ENCODE data around the gene JAM3.

Gene JAM3

DNA sequence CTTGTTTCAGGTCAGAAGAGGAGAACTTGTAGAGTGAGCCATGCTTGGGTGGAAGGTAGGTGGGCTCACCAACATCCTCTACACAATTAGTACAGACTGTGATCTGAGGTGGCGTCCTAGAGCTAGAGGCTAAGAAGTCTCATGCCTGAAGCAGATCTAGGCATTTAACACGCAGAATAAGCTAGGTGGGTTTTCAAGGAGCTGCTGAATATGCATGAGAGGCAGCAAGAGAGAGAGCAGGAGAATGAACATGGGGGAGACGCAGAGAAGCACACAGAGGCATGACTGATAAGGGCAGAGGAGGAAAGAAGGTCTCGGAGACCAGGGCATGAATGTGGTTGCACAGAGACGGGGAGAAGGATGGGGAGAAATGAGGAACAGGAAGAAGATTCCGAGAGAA, 36.8 kb upstream of the JAM3 start:
- Histone ChIP-seq H3K36me3 (ENCODE audit: insufficient read depth, low read length) (no peaks in the 10 kb centered on the region), H3K79me2 (ENCODE audit: insufficient read depth, low read length) (no peaks in the 10 kb centered on the region), H3K9me3 (ENCODE audit: insufficient read depth, low read length, severe bottlenecking) (no peaks in the 10 kb centered on the region), H3K4me1 (ENCODE audit: insufficient read depth, low read length) (peaks cover 35% of the 10 kb centered on the region), H3K27ac (ENCODE audit: low read length) (no peak overlapping the region), H2AFZ (ENCODE audit: low read depth, low read length) (no peak overlapping the region), H3K4me2 (ENCODE audit: insufficient read depth, low read length) (no peak overlapping the region), H3K4me3 (ENCODE audit: low read depth in 1 of 2, low read length in 2 of 2) (no peak overlapping the region), H3K27me3 (ENCODE audit: insufficient read depth, low read length, poor library complexity) (peaks cover 20% of the 10 kb centered on the region), H3K9ac (ENCODE audit: low read depth, low read length) (no peak overlapping the region), H4K20me1 (ENCODE audit: insufficient read depth, low read length) (no peaks in the 10 kb centered on the region; the same call in none of the 2 replicates)
- DNase-seq (no peak), ATAC-seq (ENCODE audit: insufficient read depth, low read depth) (no peak)
- no peak for TF ChIP-seq EZH2 (IDR thresholded peaks at IDR 0.05; ENCODE audit: borderline replicate concordance, low read depth, low read length, severe bottlenecking)
- TF ChIP-seq, protein P1, sequence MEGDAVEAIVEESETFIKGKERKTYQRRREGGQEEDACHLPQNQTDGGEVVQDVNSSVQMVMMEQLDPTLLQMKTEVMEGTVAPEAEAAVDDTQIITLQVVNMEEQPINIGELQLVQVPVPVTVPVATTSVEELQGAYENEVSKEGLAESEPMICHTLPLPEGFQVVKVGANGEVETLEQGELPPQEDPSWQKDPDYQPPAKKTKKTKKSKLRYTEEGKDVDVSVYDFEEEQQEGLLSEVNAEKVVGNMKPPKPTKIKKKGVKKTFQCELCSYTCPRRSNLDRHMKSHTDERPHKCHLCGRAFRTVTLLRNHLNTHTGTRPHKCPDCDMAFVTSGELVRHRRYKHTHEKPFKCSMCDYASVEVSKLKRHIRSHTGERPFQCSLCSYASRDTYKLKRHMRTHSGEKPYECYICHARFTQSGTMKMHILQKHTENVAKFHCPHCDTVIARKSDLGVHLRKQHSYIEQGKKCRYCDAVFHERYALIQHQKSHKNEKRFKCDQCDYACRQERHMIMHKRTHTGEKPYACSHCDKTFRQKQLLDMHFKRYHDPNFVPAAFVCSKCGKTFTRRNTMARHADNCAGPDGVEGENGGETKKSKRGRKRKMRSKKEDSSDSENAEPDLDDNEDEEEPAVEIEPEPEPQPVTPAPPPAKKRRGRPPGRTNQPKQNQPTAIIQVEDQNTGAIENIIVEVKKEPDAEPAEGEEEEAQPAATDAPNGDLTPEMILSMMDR (IDR thresholded peaks at IDR 0.05; ENCODE audit: borderline replicate concordance, extremely low read depth, low read length, poor library complexity, severe bottlenecking) = no peak

GRCh38 chr11:134032501-134033091, 36.3 kb upstream of the JAM3 start:
- ATAC-seq (ENCODE audit: insufficient read depth, low read depth) = no peak
- no peak overlapping the region for H2AFZ ChIP-seq (ENCODE audit: low read depth, low read length)
- H3K4me3 ChIP-seq (ENCODE audit: low read depth in 1 of 2, low read length in 2 of 2) = no peak overlapping the region

GRCh38 chr11:134033276-134033675, 35.6 kb upstream of the JAM3 start:
- Histone ChIP-seq H3K27ac (ENCODE audit: low read length) (peak overlapping the region; percentile 43; the same call in 1 of the 2 replicates), H3K4me1 (ENCODE audit: insufficient read depth, low read length) (peaks cover 46% of the 10 kb centered on the region), H3K4me2 (ENCODE audit: insufficient read depth, low read length) (peak overlapping the region; percentile 63), H3K9ac (ENCODE audit: low read depth, low read length) (peak overlapping the region; percentile 47; the same call in 1 of the 2 replicates), H3K9me3 (ENCODE audit: insufficient read depth, low read length, severe bottlenecking) (no peaks in the 10 kb centered on the region), H3K36me3 (ENCODE audit: insufficient read depth, low read length) (no peaks in the 10 kb centered on the region), H3K27me3 (ENCODE audit: insufficient read depth, low read length, poor library complexity) (peaks cover 12% of the 10 kb centered on the region), H3K79me2 (ENCODE audit: insufficient read depth, low read length) (no peaks in the 10 kb centered on the region), H4K20me1 (ENCODE audit: insufficient read depth, low read length) (no peaks in the 10 kb centered on the region; the same call in 1 of the 2 replicates), H2AFZ (ENCODE audit: low read depth, low read length) (peak overlapping the region; percentile 72), H3K4me3 (ENCODE audit: low read depth in 1 of 2, low read length in 2 of 2) (peak overlapping the region in 1 of 2 experiments; percentile 38; a peak in 2 of 4 replicates)
- DNase-seq (no peak), ATAC-seq (ENCODE audit: insufficient read depth, low read depth) (no peak)
- TF ChIP-seq, protein P1 (IDR thresholded peaks at IDR 0.05; ENCODE audit: borderline replicate concordance, extremely low read depth, low read length, poor library complexity, severe bottlenecking) = no peak
- no peak for TF ChIP-seq EZH2 (IDR thresholded peaks at IDR 0.05; ENCODE audit: borderline replicate concordance, low read depth, low read length, severe bottlenecking)

More at GRCh38 chr11:134032501-134033091, 36.3 kb upstream of the JAM3 start:
- H3K9me3 ChIP-seq (ENCODE audit: insufficient read depth, low read length, severe bottlenecking) = no peaks in the 10 kb centered on the region
- no peaks in the 10 kb centered on the region for H3K36me3 ChIP-seq (ENCODE audit: insufficient read depth, low read length)
- H3K4me1 ChIP-seq (ENCODE audit: insufficient read depth, low read length) = peaks cover 41% of the 10 kb centered on the region
- peaks cover 18% of the 10 kb centered on the region for H3K27me3 ChIP-seq (ENCODE audit: insufficient read depth, low read length, poor library complexity)
- no peak overlapping the region for H3K4me2 ChIP-seq (ENCODE audit: insufficient read depth, low read length)
- no peak overlapping the region for H3K9ac ChIP-seq (ENCODE audit: low read depth, low read length)
- H3K79me2 ChIP-seq (ENCODE audit: insufficient read depth, low read length) = no peaks in the 10 kb centered on the region
- no peak overlapping the region for H3K27ac ChIP-seq (ENCODE audit: low read length)
- no peak for TF ChIP-seq EZH2 (IDR thresholded peaks at IDR 0.05; ENCODE audit: borderline replicate concordance, low read depth, low read length, severe bottlenecking)
- TF ChIP-seq, protein P1 (IDR thresholded peaks at IDR 0.05; ENCODE audit: borderline replicate concordance, extremely low read depth, low read length, poor library complexity, severe bottlenecking) = no peak
- no peak for DNase-seq
- H4K20me1 ChIP-seq (ENCODE audit: insufficient read depth, low read length) = no peaks in the 10 kb centered on the region; the same call in none of the 2 replicates
